Measurements from ENCODE around the gene IL1RAPL1.

The IL1RAPL1 gene

GRCh38 chrX:29138003-29138402 is 550.8 kb downstream of the IL1RAPL1 start:
- no peak for DNase-seq

GRCh38 chrX:29143356-29143755 is 556.1 kb downstream of the IL1RAPL1 start:
- no peak for DNase-seq

- DNase-seq, result no peak
Measured at GRCh38 chrX:29143756-29144155, 556.5 kb downstream of the IL1RAPL1 start.

GRCh38 chrX:29145316-29145715 is 558.1 kb downstream of the IL1RAPL1 start:
- DNase-seq, result no peak

GRCh38 chrX:29148511-29148910 is 561.3 kb downstream of the IL1RAPL1 start:
- DNase-seq, result no peak

- no peak for DNase-seq
Measured at GRCh38 chrX:29155286-29155685, 568.0 kb downstream of the IL1RAPL1 start.

GRCh38 chrX:29172880-29173279 is 585.6 kb downstream of the IL1RAPL1 start:
- no peak for DNase-seq

GRCh38 chrX:29187264-29187663 is 600.0 kb downstream of the IL1RAPL1 start:
- DNase-seq, result no peak

GRCh38 chrX:29196501-29196900 is 609.3 kb downstream of the IL1RAPL1 start:
- no peak for DNase-seq

- no peak for DNase-seq
Measured at GRCh38 chrX:29215251-29215650, 628.0 kb downstream of the IL1RAPL1 start.

- DNase-seq, result no peak
Measured at GRCh38 chrX:29225670-29226069, 638.4 kb downstream of the IL1RAPL1 start.

- no peak for DNase-seq
Measured at GRCh38 chrX:29229802-29230201, 642.6 kb downstream of the IL1RAPL1 start.

GRCh38 chrX:29231800-29232199 is 644.6 kb downstream of the IL1RAPL1 start:
- DNase-seq, result no peak

GRCh38 chrX:29233592-29234183 is 646.4 kb downstream of the IL1RAPL1 start:
- DNase-seq, result no peak

GRCh38 chrX:29237972-29238371 is 650.7 kb downstream of the IL1RAPL1 start:
- DNase-seq, result no peak

- no peak for DNase-seq
Measured at GRCh38 chrX:29241809-29242208, 654.6 kb downstream of the IL1RAPL1 start.

GRCh38 chrX:29242856-29243255 is 655.6 kb downstream of the IL1RAPL1 start:
- DNase-seq, result no peak

GRCh38 chrX:29243942-29244341 is 656.7 kb downstream of the IL1RAPL1 start:
- DNase-seq, result no peak

- no peak for DNase-seq
Measured at GRCh38 chrX:29254515-29254914, 667.3 kb downstream of the IL1RAPL1 start.

GRCh38 chrX:29257521-29257920 is 670.3 kb downstream of the IL1RAPL1 start:
- DNase-seq, result no peak

GRCh38 chrX:29269390-29269789 is 682.1 kb downstream of the IL1RAPL1 start:
- no peak for DNase-seq

GRCh38 chrX:29274517-29274916 is 687.3 kb downstream of the IL1RAPL1 start:
- DNase-seq, result no peak

- DNase-seq, result no peak
Measured at GRCh38 chrX:29275928-29276327, 688.7 kb downstream of the IL1RAPL1 start.

GRCh38 chrX:29281078-29281742 is 694.0 kb downstream of the IL1RAPL1 start:
- DNase-seq, result no peak

- DNase-seq, result no peak
Measured at GRCh38 chrX:29285664-29286063, 698.4 kb downstream of the IL1RAPL1 start.
